Suprapubic skin (tissue), 4 donors: ENCODE results near the gene CLDN18.

Experiments used
- CTCF ChIP-seq, 2 donors: fragments of 200-600 bp in 1 of 2; fragments of 450-650 bp in 1 of 2; sonication (generic) in 1 of 2; IDR thresholded peaks; one replicate each; pipeline ENCODE4 v1.5.1; 2016 to 2019; ENCODE audit warnings: antibody characterized with exemption in 2 of 2, mild to moderate bottlenecking in 1 of 2, moderate library complexity in 1 of 2
- EP300 ChIP-seq: sonication (generic); formaldehyde crosslinking; IDR thresholded peaks from one replicate; pipeline ENCODE4 v1.6.1; 2017; ENCODE audit warnings: antibody characterized with exemption
- POLR2A ChIP-seq, 2 donors: fragments of 450-650 bp; IDR thresholded peaks; one replicate each; pipeline ENCODE4 v1.6.1; 2017; ENCODE audit warnings: antibody characterized with exemption in 2 of 2, mild to moderate bottlenecking in 2 of 2, moderate library complexity in 2 of 2
- POLR2AphosphoS5 ChIP-seq, 3 donors: sonication (generic); formaldehyde crosslinking; IDR thresholded peaks; one replicate each; pipeline ENCODE4 v1.6.1; 2017; ENCODE audit warnings: antibody characterized with exemption in 3 of 3

- TF ChIP-seq POLR2A (IDR thresholded peaks at IDR 0.05) (no peak), CTCF (IDR thresholded peaks at IDR 0.05) (no peak), POLR2AphosphoS5 (IDR thresholded peaks at IDR 0.05) (no peak), EP300 (no peak)
These were observed 17.4 kb upstream of the CLDN18 start for GRCh38 chr3:137992592-137992991.
